ENCODE data around the gene PLXDC1.

Gene PLXDC1

DNA sequence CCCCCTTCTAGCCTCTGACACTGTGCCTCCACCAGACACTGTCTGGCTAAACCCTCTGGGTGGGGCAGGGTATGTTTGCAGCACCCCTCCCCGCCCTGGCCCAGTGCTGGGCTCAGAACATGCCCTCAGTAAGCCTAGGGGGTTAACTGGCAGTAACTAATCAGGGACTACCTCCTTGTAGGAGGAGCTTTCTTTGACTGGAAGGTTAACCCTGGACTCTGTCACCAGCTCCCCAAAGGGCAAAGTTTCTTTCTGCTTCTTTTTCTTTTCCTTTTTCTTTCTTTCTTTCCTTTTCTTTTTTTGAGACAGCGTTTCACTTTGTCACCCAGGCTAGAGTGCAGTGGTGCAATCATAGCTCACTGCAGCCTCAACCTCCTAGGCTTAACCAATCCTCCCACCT, 76.8 kb downstream of the PLXDC1 start:
- no peaks in the 10 kb centered on the region for H3K9me3 ChIP-seq (ENCODE audit: insufficient read depth, low read length)

DNA sequence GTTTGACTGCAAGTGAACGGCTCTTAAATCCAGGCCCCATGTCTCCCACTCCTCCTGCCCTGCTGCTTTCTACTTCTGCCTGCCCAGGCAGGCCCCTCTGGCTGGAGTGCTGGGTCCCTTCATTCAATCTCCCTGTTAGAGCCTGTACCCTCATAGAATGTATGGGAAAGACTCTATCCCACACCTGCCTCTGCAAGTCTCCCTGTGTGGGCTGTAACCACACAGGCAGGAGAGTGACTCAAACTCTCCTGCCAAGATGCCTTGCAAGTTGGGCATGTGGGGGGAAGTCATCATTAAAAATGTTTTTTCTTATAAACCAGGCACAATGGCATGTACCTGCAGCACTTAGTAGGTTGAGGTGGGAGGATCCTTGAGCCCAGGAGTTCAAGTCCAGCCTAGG, 77.5 kb downstream of the PLXDC1 start:
- TF ChIP-seq EZH2phosphoT487 (IDR thresholded peaks at IDR 0.05; ENCODE audit: low read depth), result no peak
- TF ChIP-seq, protein P1, sequence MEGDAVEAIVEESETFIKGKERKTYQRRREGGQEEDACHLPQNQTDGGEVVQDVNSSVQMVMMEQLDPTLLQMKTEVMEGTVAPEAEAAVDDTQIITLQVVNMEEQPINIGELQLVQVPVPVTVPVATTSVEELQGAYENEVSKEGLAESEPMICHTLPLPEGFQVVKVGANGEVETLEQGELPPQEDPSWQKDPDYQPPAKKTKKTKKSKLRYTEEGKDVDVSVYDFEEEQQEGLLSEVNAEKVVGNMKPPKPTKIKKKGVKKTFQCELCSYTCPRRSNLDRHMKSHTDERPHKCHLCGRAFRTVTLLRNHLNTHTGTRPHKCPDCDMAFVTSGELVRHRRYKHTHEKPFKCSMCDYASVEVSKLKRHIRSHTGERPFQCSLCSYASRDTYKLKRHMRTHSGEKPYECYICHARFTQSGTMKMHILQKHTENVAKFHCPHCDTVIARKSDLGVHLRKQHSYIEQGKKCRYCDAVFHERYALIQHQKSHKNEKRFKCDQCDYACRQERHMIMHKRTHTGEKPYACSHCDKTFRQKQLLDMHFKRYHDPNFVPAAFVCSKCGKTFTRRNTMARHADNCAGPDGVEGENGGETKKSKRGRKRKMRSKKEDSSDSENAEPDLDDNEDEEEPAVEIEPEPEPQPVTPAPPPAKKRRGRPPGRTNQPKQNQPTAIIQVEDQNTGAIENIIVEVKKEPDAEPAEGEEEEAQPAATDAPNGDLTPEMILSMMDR (IDR thresholded peaks at IDR 0.05; ENCODE audit: low read depth, low read length), result no peak
- Histone ChIP-seq H3K4me3 (ENCODE audit: low read length) (no peak overlapping the region), H3K27me3 (ENCODE audit: low read depth, low read length) (peaks cover 6% of the 10 kb centered on the region; the same call in 1 of the 2 replicates), H3K79me2 (ENCODE audit: low read length) (no peaks in the 10 kb centered on the region), H2AFZ (ENCODE audit: low read depth, low read length) (no peak overlapping the region), H3K27ac (ENCODE audit: low read length) (no peak overlapping the region), H3K4me2 (ENCODE audit: low read length) (no peak overlapping the region), H3K36me3 (replicated peaks; ENCODE audit: low read depth, low read length) (no peaks in the 10 kb centered on the region), H3K9ac (ENCODE audit: low read length) (no peak overlapping the region), H4K20me1 (ENCODE audit: insufficient read depth, low read length) (no peaks in the 10 kb centered on the region), H3K4me1 (ENCODE audit: low read length) (peaks cover 5% of the 10 kb centered on the region; the same call in 1 of the 2 replicates), H3K9me3 (ENCODE audit: insufficient read depth, low read length) (no peaks in the 10 kb centered on the region)

More for the DNA sequence above, 76.8 kb downstream of the PLXDC1 start:
- TF ChIP-seq, protein P1 (IDR thresholded peaks at IDR 0.05; ENCODE audit: low read depth, low read length), result no peak
- no peak for TF ChIP-seq EZH2phosphoT487 (IDR thresholded peaks at IDR 0.05; ENCODE audit: low read depth)
- no peak overlapping the region for H3K27ac ChIP-seq (ENCODE audit: low read length)
- H3K4me1 ChIP-seq (ENCODE audit: low read length), result peaks cover 5% of the 10 kb centered on the region; the same call in 1 of the 2 replicates
- no peaks in the 10 kb centered on the region for H3K36me3 ChIP-seq (replicated peaks; ENCODE audit: low read depth, low read length)
- no peak overlapping the region for H3K4me3 ChIP-seq (ENCODE audit: low read length)
- no peaks in the 10 kb centered on the region for H3K79me2 ChIP-seq (ENCODE audit: low read length)
- peaks cover 6% of the 10 kb centered on the region; the same call in 1 of the 2 replicates for H3K27me3 ChIP-seq (ENCODE audit: low read depth, low read length)
- no peak overlapping the region for H3K9ac ChIP-seq (ENCODE audit: low read length)
- H2AFZ ChIP-seq (ENCODE audit: low read depth, low read length), result no peak overlapping the region
- H3K4me2 ChIP-seq (ENCODE audit: low read length), result no peak overlapping the region
- no peaks in the 10 kb centered on the region for H4K20me1 ChIP-seq (ENCODE audit: insufficient read depth, low read length)

DNA sequence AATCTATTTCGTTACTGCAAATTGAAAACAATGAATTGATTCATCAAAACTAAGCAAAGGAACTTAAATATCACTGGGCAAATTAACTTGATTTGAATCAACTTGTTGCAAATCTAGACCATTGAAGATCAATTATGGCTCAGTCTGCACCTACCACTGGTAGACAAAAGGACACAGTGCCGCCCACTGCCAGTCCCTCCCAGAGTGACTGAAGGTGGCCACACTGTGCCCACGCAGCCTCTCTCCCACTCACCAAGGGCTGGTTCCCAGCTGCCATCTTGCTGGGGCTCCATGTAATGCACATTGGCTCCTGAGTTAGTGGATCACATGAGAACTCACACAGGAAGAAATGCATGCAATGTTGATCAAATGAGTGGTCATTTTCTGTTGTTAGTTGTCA, 78.1 kb downstream of the PLXDC1 start:
- no peak for TF ChIP-seq EZH2phosphoT487 (IDR thresholded peaks at IDR 0.05; ENCODE audit: low read depth)
- TF ChIP-seq, protein P1 (IDR thresholded peaks at IDR 0.05; ENCODE audit: low read depth, low read length), result no peak
- Histone ChIP-seq H2AFZ (ENCODE audit: low read depth, low read length) (no peak overlapping the region), H3K27ac (ENCODE audit: low read length) (no peak overlapping the region)

DNA sequence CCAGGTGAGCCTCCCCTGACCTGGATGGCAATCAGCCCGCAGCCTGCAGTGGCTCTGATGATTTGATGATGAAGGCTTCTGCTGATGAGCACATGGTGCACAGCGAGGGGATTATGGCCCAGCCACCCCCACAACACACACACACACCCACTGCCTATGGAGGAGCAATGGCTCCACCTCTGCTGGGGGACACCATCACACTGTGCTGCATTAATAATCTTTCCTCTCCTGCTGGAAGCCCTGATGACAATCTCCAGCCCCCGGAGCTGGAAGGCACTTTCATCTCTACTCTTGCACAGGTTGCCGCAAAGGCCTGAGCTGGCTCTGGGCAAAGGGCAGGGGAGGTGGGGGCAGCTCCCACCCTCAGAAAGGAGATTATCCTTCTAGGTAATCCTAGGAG, 79.9 kb downstream of the PLXDC1 start:
- no peaks in the 10 kb centered on the region for H3K79me2 ChIP-seq (ENCODE audit: low read length)
- H3K4me2 ChIP-seq (ENCODE audit: low read length), result no peak overlapping the region
- TF ChIP-seq EZH2phosphoT487 (IDR thresholded peaks at IDR 0.05; ENCODE audit: low read depth), result no peak
- H3K4me1 ChIP-seq (ENCODE audit: low read length), result no peaks in the 10 kb centered on the region; the same call in 1 of the 2 replicates
- no peak overlapping the region for H3K4me3 ChIP-seq (ENCODE audit: low read length)
- H4K20me1 ChIP-seq (ENCODE audit: insufficient read depth, low read length), result no peaks in the 10 kb centered on the region
- H3K36me3 ChIP-seq (replicated peaks; ENCODE audit: low read depth, low read length), result no peaks in the 10 kb centered on the region
- no peaks in the 10 kb centered on the region for H3K9me3 ChIP-seq (ENCODE audit: insufficient read depth, low read length)
- H2AFZ ChIP-seq (ENCODE audit: low read depth, low read length), result no peak overlapping the region
- H3K27me3 ChIP-seq (ENCODE audit: low read depth, low read length), result peaks cover 6% of the 10 kb centered on the region; the same call in 1 of the 2 replicates
- no peak overlapping the region for H3K27ac ChIP-seq (ENCODE audit: low read length)
- no peak overlapping the region for H3K9ac ChIP-seq (ENCODE audit: low read length)

More for the DNA sequence above, 78.1 kb downstream of the PLXDC1 start:
- H3K27me3 ChIP-seq (ENCODE audit: low read depth, low read length), result peaks cover 6% of the 10 kb centered on the region; the same call in 1 of the 2 replicates
- no peak overlapping the region for H3K9ac ChIP-seq (ENCODE audit: low read length)
- no peaks in the 10 kb centered on the region for H3K79me2 ChIP-seq (ENCODE audit: low read length)
- H3K36me3 ChIP-seq (replicated peaks; ENCODE audit: low read depth, low read length), result no peaks in the 10 kb centered on the region
- H3K4me3 ChIP-seq (ENCODE audit: low read length), result no peak overlapping the region
- H4K20me1 ChIP-seq (ENCODE audit: insufficient read depth, low read length), result no peaks in the 10 kb centered on the region
- no peaks in the 10 kb centered on the region for H3K9me3 ChIP-seq (ENCODE audit: insufficient read depth, low read length)
- H3K4me1 ChIP-seq (ENCODE audit: low read length), result peaks cover 5% of the 10 kb centered on the region; the same call in 1 of the 2 replicates
- H3K4me2 ChIP-seq (ENCODE audit: low read length), result no peak overlapping the region
